NCI-H1105 treated with DMSO at 0.1 percent for 48 hours (cell line): ENCODE results near the gene SERPINA5.

ENCODE experiments used
- DNase-seq: peaks from one replicate; lab custom pipeline; 2025; lab: John Stamatoyannopoulos, UW

Gene SERPINA5

GRCh38 chr14:94581127-94581999, at the start of gene SERPINA5:
Gene SERPINA5 (plus strand): TSS chr14:94581426. CDS start chr14:94587363, 5,937 bp downstream.
- DNase-seq: no peak

GRCh38 chr14:94532447-94532846, 48.8 kb upstream of the SERPINA5 start:
- DNase-seq: no peak

- DNase-seq: no peak
Measured at GRCh38 chr14:94535506-94535905, 45.7 kb upstream of the SERPINA5 start.

DNA sequence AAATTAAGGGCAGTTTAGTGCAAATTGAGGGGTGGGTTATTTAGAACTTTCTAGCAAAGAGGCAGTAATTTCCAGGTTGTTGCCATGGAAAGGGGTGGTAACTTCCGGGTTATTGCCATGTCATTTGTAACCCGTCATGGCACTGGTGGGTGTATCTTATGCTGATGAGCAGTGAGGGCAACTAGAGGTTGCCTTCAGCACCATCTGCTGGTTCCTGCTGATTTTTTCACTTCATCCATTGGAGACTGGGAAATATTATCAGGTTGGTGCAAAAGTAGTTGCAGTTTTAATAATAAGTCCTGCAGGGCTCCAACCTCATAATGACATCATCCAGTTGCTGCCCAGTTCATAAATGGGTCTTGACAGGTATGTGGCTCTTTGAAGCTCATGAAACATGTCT, 44.4 kb upstream of the SERPINA5 start:
- DNase-seq: no peak

DNA sequence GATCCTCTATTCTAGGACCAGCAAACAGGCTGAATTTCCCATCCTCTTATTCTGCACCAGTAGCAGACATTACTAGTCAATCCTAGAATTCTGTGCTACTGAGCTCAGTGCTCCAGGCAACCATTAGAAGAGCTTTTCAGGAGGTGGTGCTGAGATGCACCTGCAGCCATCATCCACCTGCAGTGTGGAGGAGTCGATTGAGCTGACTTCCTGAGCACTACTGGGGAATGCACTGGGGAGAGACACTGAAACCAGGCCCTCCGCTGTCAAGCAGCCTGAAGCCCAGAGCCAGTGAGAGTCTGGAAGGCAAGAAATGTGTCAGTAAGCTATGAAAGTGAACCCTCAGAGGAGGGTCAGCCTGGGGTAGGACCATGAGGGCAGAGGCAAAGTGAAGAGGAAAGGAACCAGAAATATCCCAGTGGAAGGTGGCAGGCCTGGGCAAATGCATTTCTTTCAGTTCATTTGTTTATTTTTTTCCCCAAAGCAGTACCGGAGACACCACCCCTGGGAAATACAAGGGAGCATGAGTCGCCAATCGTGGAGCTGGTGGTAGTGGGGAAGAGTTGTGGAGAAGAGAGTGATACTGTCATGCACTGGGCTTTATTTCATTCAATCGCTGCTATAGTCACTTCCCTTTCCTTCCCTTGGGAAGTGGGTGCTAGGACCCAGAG, 43.0 kb upstream of the SERPINA5 start:
- peak; percentile 12 for DNase-seq

DNA sequence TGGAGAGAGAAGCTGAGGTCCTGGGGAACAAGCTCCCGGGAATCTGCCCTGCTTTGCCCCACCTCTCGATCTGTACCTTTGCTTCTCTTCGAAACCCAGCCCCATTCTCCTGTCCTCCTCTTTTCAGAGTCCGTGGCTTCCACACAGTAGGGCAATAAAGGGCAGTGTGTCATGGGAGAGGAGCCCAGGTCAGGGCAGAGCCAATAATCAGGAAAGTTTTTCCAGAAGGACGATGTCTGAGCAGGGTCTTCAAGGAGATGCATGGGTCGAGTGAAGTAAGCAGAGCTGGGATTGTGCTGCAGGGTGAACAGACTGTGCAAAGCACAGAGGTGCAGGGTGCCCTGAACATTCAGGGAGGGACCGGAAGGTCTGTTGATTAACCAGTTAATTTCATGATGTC, 42.0 kb upstream of the SERPINA5 start:
- no peak for DNase-seq

- DNase-seq: no peak
Measured at GRCh38 chr14:94540031-94540794, 41.0 kb upstream of the SERPINA5 start.

- no peak for DNase-seq
Measured at GRCh38 chr14:94541234-94541975, 39.8 kb upstream of the SERPINA5 start.

DNA sequence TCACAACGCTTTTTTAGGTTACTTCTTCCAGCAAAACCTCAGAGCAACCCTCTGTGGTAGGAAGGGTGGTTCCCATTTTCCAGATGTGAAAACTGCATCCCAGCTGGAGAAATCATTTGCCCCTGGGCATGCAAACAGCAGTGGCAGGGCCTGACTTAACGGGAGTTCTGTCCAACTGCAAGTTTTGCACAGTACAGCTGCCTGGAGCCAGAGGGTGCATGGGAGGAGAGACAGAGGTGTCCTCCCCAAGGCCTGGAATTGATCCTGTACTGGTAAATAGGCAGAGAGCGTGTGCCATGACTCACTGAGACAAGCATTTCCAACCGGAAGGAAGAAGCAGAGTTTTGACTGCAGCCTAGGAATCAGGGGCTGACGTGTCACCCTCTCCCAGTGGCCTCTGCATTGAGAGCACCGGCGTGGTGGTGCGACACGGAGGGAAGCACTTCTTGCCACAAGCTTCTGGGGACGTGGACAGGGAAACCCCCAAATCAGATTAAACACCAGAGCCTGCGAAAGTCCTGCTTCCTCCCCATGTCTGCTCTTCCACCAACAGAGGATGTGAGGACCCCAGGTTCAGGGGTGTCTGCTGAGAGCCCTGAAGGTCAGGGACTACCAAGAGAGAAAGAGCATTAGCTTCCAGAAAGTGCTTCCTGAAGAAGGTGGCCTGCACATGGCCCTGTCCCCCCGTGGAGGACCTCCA, 39.0 kb upstream of the SERPINA5 start:
- no peak for DNase-seq

DNA sequence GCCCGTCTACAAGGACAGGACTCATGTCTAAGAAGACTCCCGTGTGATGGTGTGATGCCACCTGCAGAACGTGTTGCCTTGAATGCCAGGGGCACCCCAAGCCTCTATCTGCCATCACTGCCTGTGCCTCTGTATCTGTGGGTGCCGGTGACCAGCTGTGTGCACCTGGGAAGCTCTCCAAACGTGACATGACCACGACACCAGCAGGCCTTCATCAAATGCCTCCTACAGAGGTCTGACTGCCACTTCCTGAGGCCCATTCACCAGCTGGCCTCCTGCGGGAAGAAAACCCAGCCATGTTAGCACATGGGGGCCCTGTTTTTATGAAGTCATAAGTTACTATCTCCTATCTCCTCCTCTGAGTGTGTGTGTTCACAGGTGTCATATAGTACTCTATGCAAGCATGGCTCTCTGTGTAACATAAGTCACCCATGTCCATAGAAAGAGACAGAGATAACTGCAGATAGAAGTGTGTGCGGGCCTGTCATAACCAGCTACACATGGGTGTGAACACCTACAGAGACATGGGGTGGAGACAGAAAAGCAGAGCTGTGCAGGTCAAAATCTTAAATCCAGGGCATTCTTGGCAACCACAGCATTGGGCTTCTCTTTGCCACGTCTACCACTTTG, 38.3 kb upstream of the SERPINA5 start:
- no peak for DNase-seq

DNA sequence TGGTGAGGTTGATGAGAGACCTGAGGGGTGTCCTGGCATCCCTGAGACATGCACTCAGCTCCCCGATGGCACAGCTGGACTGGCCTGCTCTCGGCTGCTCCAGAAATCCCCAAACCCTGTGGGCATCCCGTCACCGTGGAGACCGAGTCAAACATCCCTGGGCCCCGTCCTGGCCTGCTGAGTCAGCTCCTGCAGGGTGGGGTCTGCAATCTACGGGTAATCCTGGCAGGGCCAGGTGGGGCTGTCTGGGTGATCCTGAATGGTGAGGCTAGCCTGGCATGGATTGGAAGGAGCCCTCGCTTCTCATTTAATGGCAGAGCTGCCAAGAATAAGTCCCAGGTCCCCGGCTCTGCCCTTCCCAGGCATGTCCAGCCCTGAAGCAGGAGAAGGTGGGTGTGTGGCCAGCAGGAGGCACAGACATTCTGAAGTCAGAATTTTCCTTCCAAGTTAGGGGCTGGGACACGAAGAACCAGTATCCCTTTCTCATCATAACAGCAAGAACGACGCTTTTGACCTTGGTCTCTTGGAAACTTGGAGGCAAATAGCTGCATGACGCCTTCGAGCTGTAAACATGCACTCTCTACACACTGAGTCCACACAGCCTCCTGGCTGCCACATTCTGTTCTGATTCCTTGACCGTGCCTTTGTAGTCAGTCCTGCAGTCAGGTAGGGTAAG, 37.6 kb upstream of the SERPINA5 start:
- no peak for DNase-seq

DNA sequence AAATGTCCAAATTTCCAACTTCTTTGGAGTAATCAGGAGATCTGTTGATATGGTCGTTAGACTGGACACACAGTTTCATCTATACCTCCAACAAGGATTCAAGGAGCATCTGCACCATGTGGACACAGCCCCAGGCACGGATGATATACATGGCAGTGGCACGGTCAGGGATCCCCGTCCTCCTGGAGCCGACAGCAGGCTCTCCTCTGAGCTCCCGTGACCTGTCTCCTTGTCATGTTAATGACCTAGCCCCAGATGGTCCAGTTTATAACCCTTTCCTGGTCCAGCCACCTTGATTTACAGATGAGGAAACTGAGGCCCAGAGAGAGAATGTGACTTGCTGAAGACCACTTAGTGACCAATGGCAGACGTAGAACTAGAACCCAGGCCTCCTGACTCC, 36.5 kb upstream of the SERPINA5 start:
- no peak for DNase-seq

- peak; percentile 6 for DNase-seq
Measured at GRCh38 chr14:94545131-94545841, 35.9 kb upstream of the SERPINA5 start.

DNA sequence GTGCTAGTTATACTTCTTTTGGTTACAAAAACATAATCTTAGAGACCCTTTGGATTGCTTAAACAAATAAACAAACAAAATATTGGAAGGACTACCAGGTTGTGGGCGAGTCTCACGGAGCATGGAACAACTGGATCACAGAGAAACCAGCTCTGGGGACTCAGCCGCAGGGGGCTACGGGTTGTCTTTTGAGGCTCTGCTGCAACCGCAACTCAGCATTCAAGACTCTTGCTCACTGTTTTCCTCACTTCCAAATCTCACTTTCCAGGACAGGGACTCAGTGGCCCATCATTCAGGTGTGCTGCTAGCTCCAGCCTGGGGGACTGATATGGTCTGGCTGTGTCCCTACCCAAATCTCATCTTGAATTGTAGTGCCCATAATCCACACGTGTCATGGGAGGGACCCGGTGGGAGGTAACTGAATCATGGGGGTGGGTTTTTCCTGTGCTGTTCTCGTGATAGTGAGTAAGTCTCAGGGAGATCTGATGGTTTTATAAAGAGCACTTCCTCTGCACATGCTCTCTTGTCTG, 34.0 kb upstream of the SERPINA5 start:
- DNase-seq: no peak

DNA sequence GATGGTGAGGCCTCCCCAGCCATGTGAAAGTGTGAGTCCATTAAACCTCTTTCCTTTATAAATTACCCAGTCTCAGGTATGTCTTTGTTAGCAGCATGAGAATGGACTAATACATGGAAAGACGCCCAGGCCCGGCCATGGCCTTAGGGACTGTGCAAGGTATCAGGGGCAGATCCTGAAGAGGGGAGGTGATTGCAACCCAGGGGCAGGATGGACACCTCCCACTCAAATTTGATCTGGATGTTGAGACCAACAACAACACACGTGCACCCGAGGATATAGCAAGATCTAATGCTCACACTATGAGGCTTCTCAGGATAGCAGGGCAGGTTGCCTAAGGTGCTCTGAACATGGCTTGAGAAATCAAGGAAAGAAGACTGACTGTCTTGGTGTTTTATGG, 33.5 kb upstream of the SERPINA5 start:
- no peak for DNase-seq

GRCh38 chr14:94548131-94548998, 32.9 kb upstream of the SERPINA5 start:
- DNase-seq: no peak

GRCh38 chr14:94548999-94549985, 31.9 kb upstream of the SERPINA5 start:
- DNase-seq: peak; percentile 42
